Kidney epithelial cell (primary cell): ENCODE measurements around the gene GPC3. TPM values are rescaled to one million over a fixed set of nuclear protein-coding genes. Genes with fewer than 3 reads are reported as not detected.
A peak's percentile ranks its signal among the peaks of the same experiment; 100 is the strongest.

Experiments
- DNase-seq: peaks from one replicate; pipeline ENCODE4 v3.0.0-alpha.2; 2010; ENCODE audit warnings: low read depth
- H3K27me3 ChIP-seq: 2 replicates; pipeline ENCODE4 v1.6.0; 2011; ENCODE audit warnings: low read length; ENCODE audit not compliant: control insufficient read depth, insufficient read depth
- H3K36me3 ChIP-seq: 2 replicates; pipeline ENCODE4 v1.5.1; 2011; ENCODE audit warnings: low read length; ENCODE audit not compliant: control insufficient read depth, insufficient read depth
- H3K4me3 ChIP-seq: 2 replicates; pipeline ENCODE4 v1.5.1; 2011; ENCODE audit warnings: low read depth, mild to moderate bottlenecking, control low read depth, low read length
- CTCF ChIP-seq: IDR thresholded peaks from 2 replicates; pipeline ENCODE4 v1.5.1; 2011; ENCODE audit warnings: mild to moderate bottlenecking, moderate library complexity, low read length, control low read depth, inconsistent platforms; ENCODE audit not compliant: insufficient read depth, poor library complexity, severe bottlenecking
- total RNA-seq: library from RNA; depleted of rRNA; stranded (reverse); fragments of >200 nt; gene quantifications from 2 replicates; pipeline ENCODE4 v1.2.3, GENCODE V29; 2015

GPC3 gene
- total RNA-seq, 1 donor from 2014 or later, result 14.5 TPM

GRCh38 chrX:133715715-133716114 lies 269.7 kb downstream of the GPC3 start:
- DNase-seq, result no peak
- no peaks in the 10 kb centered on the region for H3K27me3 ChIP-seq
- no peak for TF ChIP-seq CTCF
- H3K4me3 ChIP-seq, result no peak overlapping the region
- H3K36me3 ChIP-seq, result no peaks in the 10 kb centered on the region

GRCh38 chrX:133709501-133709900 lies 275.9 kb downstream of the GPC3 start:
- no peaks in the 10 kb centered on the region for H3K27me3 ChIP-seq
- no peak for TF ChIP-seq CTCF
- DNase-seq, result no peak
- no peaks in the 10 kb centered on the region for H3K36me3 ChIP-seq
- no peak overlapping the region for H3K4me3 ChIP-seq

GRCh38 chrX:133706890-133707289 lies 278.5 kb downstream of the GPC3 start:
- DNase-seq, result no peak
- Histone ChIP-seq H3K36me3 (no peaks in the 10 kb centered on the region), H3K27me3 (no peaks in the 10 kb centered on the region), H3K4me3 (no peak overlapping the region)
- TF ChIP-seq CTCF, result no peak

- H3K27me3 ChIP-seq, result no peaks in the 10 kb centered on the region
- no peak for TF ChIP-seq CTCF
- DNase-seq, result no peak
- no peaks in the 10 kb centered on the region for H3K36me3 ChIP-seq
- H3K4me3 ChIP-seq, result no peak overlapping the region
Measured at GRCh38 chrX:133702230-133702629, 283.2 kb downstream of the GPC3 start.

- no peak for DNase-seq
- no peak overlapping the region for H3K4me3 ChIP-seq
- no peaks in the 10 kb centered on the region for H3K36me3 ChIP-seq
- H3K27me3 ChIP-seq, result no peaks in the 10 kb centered on the region
- TF ChIP-seq CTCF, result no peak
Measured at GRCh38 chrX:133699023-133699728, 286.2 kb downstream of the GPC3 start.

GRCh38 chrX:133698298-133698697 lies 287.1 kb downstream of the GPC3 start:
- H3K4me3 ChIP-seq, result no peak overlapping the region
- H3K36me3 ChIP-seq, result no peaks in the 10 kb centered on the region
- no peaks in the 10 kb centered on the region for H3K27me3 ChIP-seq
- peak; percentile 4 for TF ChIP-seq CTCF
- no peak for DNase-seq
